Skeletal muscle satellite cell (primary cell): ENCODE results near the gene RNF14.

ENCODE experiments used
- H3K27me3 ChIP-seq: 2 replicates; pipeline ENCODE4 v1.7.0; 2013; ENCODE audit warnings: low read length; ENCODE audit not compliant: control insufficient read depth, insufficient read depth
- H3K36me3 ChIP-seq: 2 replicates; pipeline ENCODE4 v1.7.0; 2013; ENCODE audit warnings: mild to moderate bottlenecking, control low read depth, low read length; ENCODE audit not compliant: insufficient read depth
- H3K4me1 ChIP-seq: 2 replicates; pipeline ENCODE4 v1.7.0; 2013; ENCODE audit warnings: low read length; ENCODE audit not compliant: control insufficient read depth, insufficient read depth
- H3K4me2 ChIP-seq: 2 replicates; pipeline ENCODE4 v1.7.0; 2013; ENCODE audit warnings: mild to moderate bottlenecking, low read length
- H3K4me3 ChIP-seq: 2 replicates; pipeline ENCODE4 v1.7.0; 2013; ENCODE audit warnings: low read length
- H3K9ac ChIP-seq: 2 replicates; pipeline ENCODE4 v1.7.0; 2013; ENCODE audit warnings: mild to moderate bottlenecking, low read depth, low read length, moderate library complexity
- H3K9me3 ChIP-seq: replicated peaks from 2 replicates; pipeline ENCODE4 v1.7.0; 2013; ENCODE audit warnings: mild to moderate bottlenecking, control low read depth, low read length

Gene RNF14

DNA sequence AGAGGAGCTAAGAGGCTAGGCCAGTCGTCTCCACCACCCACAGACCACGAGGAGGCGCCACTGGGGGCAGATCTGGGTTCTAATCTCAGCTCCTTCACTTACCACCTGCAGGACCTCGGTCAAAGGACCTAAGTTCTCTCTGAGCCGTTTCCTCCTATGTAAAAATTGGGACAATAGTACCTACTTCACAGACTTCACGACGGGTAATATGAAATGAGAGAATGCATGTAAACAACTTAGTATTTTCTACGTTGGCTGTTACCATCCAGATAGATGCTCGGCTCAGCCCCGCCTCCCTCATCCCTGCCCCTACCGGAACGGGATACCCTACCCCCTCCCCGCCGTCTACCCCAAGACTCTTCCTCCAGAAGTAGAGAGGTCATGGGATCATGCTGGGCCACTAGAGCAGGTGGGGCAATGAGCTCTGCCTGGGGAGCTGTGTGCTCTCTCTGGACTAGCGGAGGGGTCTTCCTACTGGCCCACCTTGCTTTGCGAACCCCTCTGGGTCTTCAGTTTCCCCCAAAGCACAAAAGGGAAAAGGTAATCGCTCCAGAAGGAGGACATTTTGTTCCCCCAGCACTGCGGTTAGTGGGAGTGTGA is 43.4 kb downstream of the RNF14 start:
- H3K9me3 ChIP-seq = no peaks in the 10 kb centered on the region
- H3K4me1 ChIP-seq = peaks cover 37% of the 10 kb centered on the region
- peak overlapping the region; percentile 78 for H3K9ac ChIP-seq
- H3K27me3 ChIP-seq = no peaks in the 10 kb centered on the region
- H3K36me3 ChIP-seq = peaks cover 8% of the 10 kb centered on the region
- peak overlapping the region; percentile 100 for H3K4me2 ChIP-seq
- H3K4me3 ChIP-seq = peak overlapping the region; percentile 90

GRCh38 chr5:142012792-142013388 is 44.0 kb downstream of the RNF14 start, which contains the start of gene GNPDA1:
Gene GNPDA1, minus strand, starts transcription at chr5:142013027. Its CDS starts 992 bp downstream, at chr5:142012035.
- peaks cover 4% of the 10 kb centered on the region for H3K36me3 ChIP-seq
- H3K9me3 ChIP-seq = no peaks in the 10 kb centered on the region
- H3K9ac ChIP-seq = peak within 1 kb of the TSS; percentile 78
- peaks cover 37% of the 10 kb centered on the region for H3K4me1 ChIP-seq
- H3K27me3 ChIP-seq = no peaks in the 10 kb centered on the region
- peak within 1 kb of the TSS; percentile 90 for H3K4me3 ChIP-seq
- H3K4me2 ChIP-seq = peak within 1 kb of the TSS; percentile 100

- Histone ChIP-seq H3K9ac (peak overlapping the region; percentile 78), H3K4me1 (peaks cover 37% of the 10 kb centered on the region), H3K4me3 (peak overlapping the region; percentile 90), H3K27me3 (no peaks in the 10 kb centered on the region), H3K4me2 (peak overlapping the region; percentile 100), H3K36me3 (no peaks in the 10 kb centered on the region), H3K9me3 (no peaks in the 10 kb centered on the region)
Observed at GRCh38 chr5:142013734-142014521, 45.0 kb downstream of the RNF14 start.

DNA sequence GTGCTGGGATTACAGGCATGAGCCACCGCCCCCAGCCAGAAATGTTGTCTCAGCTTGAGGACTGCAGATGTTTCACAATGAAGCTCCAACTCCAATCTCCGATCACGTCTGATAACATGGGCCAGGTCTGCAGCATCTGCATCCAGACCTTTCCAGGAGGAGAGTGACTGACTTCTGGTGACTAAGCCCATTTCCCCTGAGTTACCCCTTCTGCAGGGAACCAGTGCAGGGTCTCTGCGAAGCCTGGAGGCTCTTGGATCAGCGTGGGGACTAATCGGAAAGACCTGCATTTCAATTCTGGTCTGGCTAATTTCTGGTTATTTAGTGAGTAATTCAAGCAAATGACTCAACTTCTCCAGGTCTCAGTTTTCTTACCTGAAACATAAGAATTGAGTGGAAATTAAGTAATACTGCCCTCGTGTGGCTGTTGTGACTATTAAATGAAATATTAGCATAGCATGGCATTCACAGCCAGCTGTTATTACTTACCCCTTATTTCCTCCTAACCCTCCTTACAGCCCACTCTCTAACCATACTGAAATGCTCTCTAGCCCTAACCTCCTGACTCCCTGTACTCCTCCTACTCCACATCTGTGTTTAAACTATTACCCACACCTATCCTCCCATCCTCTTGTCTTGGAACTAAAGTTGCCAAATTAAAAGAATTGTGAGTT is 46.1 kb downstream of the RNF14 start:
- Histone ChIP-seq H3K36me3 (no peaks in the 10 kb centered on the region), H3K9ac (no peak overlapping the region), H3K4me3 (no peak overlapping the region), H3K9me3 (no peaks in the 10 kb centered on the region), H3K27me3 (no peaks in the 10 kb centered on the region), H3K4me1 (peaks cover 37% of the 10 kb centered on the region), H3K4me2 (no peak overlapping the region)

GRCh38 chr5:142015781-142016533 is 47.1 kb downstream of the RNF14 start:
- no peaks in the 10 kb centered on the region for H3K36me3 ChIP-seq
- H3K27me3 ChIP-seq = no peaks in the 10 kb centered on the region
- no peak overlapping the region for H3K4me2 ChIP-seq
- H3K4me3 ChIP-seq = no peak overlapping the region
- H3K9ac ChIP-seq = no peak overlapping the region
- peaks cover 37% of the 10 kb centered on the region for H3K4me1 ChIP-seq
- H3K9me3 ChIP-seq = no peaks in the 10 kb centered on the region

DNA sequence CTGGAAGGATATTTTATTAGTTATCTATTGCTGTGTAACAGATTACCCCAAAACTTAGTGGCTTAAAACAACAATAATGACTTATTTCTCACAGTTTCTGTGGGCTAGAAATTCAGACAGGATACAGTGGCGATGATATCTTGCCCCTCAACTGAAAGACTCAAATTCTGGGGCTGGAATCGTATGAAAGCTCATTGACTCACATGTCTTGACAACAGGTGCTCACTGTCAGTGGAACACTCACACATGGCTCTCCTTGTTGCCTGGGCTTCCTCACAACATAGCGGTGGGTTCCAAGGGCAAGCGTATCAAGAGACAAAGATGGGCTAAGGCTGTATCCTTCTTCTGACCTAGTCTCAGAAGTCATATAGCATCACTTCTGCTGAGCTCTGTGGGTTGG is 47.7 kb downstream of the RNF14 start:
- H3K36me3 ChIP-seq = no peaks in the 10 kb centered on the region
- H3K9me3 ChIP-seq = no peaks in the 10 kb centered on the region
- peaks cover 37% of the 10 kb centered on the region for H3K4me1 ChIP-seq
- no peak overlapping the region for H3K4me3 ChIP-seq
- no peak overlapping the region for H3K9ac ChIP-seq
- H3K27me3 ChIP-seq = no peaks in the 10 kb centered on the region
- no peak overlapping the region for H3K4me2 ChIP-seq

- H3K4me2 ChIP-seq = no peak overlapping the region
- no peaks in the 10 kb centered on the region for H3K9me3 ChIP-seq
- H3K4me3 ChIP-seq = no peak overlapping the region
- H3K36me3 ChIP-seq = no peaks in the 10 kb centered on the region
- H3K27me3 ChIP-seq = peaks cover 5% of the 10 kb centered on the region
- peaks cover 28% of the 10 kb centered on the region for H3K4me1 ChIP-seq
- H3K9ac ChIP-seq = no peak overlapping the region
Observed at GRCh38 chr5:142017832-142018427, 49.0 kb downstream of the RNF14 start.

DNA sequence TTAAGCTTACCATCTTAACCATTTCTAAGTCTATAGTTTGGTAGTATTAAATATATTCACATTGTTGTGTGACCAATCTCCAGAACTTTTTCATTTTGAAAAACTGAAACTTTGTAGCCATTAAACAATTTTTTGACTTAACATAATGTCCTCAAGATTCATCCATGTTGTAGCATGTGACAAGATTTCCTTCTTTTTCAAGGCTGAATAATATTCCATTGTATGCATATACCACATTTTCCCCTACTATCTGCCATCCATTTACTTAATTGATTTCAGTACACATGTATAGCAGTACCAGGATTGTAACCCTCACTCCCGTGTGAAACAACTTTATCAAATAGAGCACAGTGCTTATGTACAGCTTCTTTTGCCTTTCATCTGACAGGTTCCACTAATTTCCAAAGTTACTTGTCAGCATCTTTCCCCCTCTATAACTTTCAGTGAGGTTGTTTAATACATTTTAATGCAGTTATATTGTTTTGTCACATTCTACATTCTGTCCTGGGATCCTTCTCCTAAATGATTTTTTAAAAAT is 51.3 kb downstream of the RNF14 start:
- Histone ChIP-seq H3K4me1 (peaks cover 16% of the 10 kb centered on the region), H3K9me3 (no peaks in the 10 kb centered on the region), H3K36me3 (no peaks in the 10 kb centered on the region), H3K4me3 (no peak overlapping the region), H3K4me2 (no peak overlapping the region), H3K27me3 (peaks cover 5% of the 10 kb centered on the region), H3K9ac (no peak overlapping the region)

- H3K9me3 ChIP-seq = no peaks in the 10 kb centered on the region
- no peaks in the 10 kb centered on the region for H3K36me3 ChIP-seq
- H3K4me3 ChIP-seq = no peak overlapping the region
- H3K9ac ChIP-seq = no peak overlapping the region
- no peak overlapping the region for H3K4me2 ChIP-seq
- H3K27me3 ChIP-seq = peaks cover 5% of the 10 kb centered on the region
- peaks cover 12% of the 10 kb centered on the region for H3K4me1 ChIP-seq
Observed at GRCh38 chr5:142023836-142024235, 54.9 kb downstream of the RNF14 start.

- Histone ChIP-seq H3K9ac (peak overlapping the region; percentile 78), H3K4me3 (peak overlapping the region; percentile 78), H3K36me3 (no peaks in the 10 kb centered on the region), H3K4me1 (peaks cover 12% of the 10 kb centered on the region), H3K4me2 (peak overlapping the region; percentile 96), H3K27me3 (peaks cover 11% of the 10 kb centered on the region), H3K9me3 (no peaks in the 10 kb centered on the region)
Observed at GRCh38 chr5:142024771-142025304, 55.9 kb downstream of the RNF14 start.
